A549 (cell line): ENCODE results near the gene PPP1R12B.
"Not testable (repeated sequence)": the region's sequence is repeated elsewhere in the genome, so short reads cannot be mapped to it uniquely, and the experiment has no call there.

Experiments used
- JUN ChIP-seq, 2 experiments: fragments of >200 bp; sonication (Bioruptor Twin); formaldehyde crosslinking; IDR thresholded peaks; 2 replicates in 1 of 2; 3 replicates in 1 of 2; pipeline ENCODE4 v1.6.1; 2016 to 2017
- JUNB ChIP-seq: fragments of >200 bp; sonication (Bioruptor Twin); formaldehyde crosslinking; IDR thresholded peaks from 2 replicates; pipeline ENCODE4 v1.6.1; 2016
- MAFK ChIP-seq: fragments of 450-650 bp; IDR thresholded peaks from 2 replicates; pipeline ENCODE4 v1.6.1; 2014; ENCODE audit not compliant: partially characterized antibody
- MAZ ChIP-seq: fragments of 150-350 bp; IDR thresholded peaks from 2 replicates; pipeline ENCODE4 v1.6.1; 2014; ENCODE audit warnings: antibody characterized with exemption, low read depth, low read length, borderline replicate concordance
- POLR2A ChIP-seq: IDR thresholded peaks from 2 replicates; pipeline ENCODE4 v1.6.1; 2012; ENCODE audit warnings: mild to moderate bottlenecking, low read length
- ZC3H11A ChIP-seq: fragments of 450-650 bp; IDR thresholded peaks from 2 replicates; pipeline ENCODE4 v1.6.1; 2014; ENCODE audit warnings: antibody characterized with exemption, mild to moderate bottlenecking
- TF ChIP-seq, protein P1 (sequence below): fragments of 200-600 bp; sonication (generic); IDR thresholded peaks from 2 replicates; pipeline ENCODE4 v1.6.1; 2016; ENCODE audit warnings: antibody characterized with exemption, mild to moderate bottlenecking, moderate library complexity
- TF ChIP-seq, protein P2 (sequence below): fragments of >200 bp; sonication (Bioruptor Twin); formaldehyde crosslinking; IDR thresholded peaks from 3 replicates; pipeline ENCODE4 v1.5.1; 2016
- TF ChIP-seq, protein P3 (sequence below): IDR thresholded peaks from 2 replicates; pipeline ENCODE4 v1.6.1; 2012; ENCODE audit warnings: low read depth, borderline replicate concordance
- TF ChIP-seq, protein P4 (sequence below): IDR thresholded peaks from 2 replicates; pipeline ENCODE4 v1.6.1; 2012

DNA sequence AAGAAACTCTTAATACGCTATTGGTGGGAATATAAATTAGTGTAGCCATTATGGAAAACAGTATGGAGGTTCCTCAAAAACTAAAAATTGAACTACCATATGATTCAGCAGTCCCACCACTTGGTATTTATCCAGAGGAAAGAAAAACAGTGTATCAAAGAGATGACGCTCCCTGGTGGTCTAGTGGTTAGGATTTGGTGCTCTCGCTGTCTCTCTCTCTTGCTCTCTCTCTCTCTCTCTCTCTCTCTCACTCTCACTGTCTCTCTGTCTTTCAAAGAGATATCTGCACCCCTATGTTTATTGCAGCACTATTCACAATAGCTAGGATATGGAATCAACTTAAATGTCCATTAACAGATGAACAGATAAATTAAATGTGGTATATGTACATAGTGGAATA lies 151.5 kb downstream of the PPP1R12B start:
- TF ChIP-seq, protein P1, sequence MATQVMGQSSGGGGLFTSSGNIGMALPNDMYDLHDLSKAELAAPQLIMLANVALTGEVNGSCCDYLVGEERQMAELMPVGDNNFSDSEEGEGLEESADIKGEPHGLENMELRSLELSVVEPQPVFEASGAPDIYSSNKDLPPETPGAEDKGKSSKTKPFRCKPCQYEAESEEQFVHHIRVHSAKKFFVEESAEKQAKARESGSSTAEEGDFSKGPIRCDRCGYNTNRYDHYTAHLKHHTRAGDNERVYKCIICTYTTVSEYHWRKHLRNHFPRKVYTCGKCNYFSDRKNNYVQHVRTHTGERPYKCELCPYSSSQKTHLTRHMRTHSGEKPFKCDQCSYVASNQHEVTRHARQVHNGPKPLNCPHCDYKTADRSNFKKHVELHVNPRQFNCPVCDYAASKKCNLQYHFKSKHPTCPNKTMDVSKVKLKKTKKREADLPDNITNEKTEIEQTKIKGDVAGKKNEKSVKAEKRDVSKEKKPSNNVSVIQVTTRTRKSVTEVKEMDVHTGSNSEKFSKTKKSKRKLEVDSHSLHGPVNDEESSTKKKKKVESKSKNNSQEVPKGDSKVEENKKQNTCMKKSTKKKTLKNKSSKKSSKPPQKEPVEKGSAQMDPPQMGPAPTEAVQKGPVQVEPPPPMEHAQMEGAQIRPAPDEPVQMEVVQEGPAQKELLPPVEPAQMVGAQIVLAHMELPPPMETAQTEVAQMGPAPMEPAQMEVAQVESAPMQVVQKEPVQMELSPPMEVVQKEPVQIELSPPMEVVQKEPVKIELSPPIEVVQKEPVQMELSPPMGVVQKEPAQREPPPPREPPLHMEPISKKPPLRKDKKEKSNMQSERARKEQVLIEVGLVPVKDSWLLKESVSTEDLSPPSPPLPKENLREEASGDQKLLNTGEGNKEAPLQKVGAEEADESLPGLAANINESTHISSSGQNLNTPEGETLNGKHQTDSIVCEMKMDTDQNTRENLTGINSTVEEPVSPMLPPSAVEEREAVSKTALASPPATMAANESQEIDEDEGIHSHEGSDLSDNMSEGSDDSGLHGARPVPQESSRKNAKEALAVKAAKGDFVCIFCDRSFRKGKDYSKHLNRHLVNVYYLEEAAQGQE = not testable (repeated sequence)
- TF ChIP-seq, protein P2, sequence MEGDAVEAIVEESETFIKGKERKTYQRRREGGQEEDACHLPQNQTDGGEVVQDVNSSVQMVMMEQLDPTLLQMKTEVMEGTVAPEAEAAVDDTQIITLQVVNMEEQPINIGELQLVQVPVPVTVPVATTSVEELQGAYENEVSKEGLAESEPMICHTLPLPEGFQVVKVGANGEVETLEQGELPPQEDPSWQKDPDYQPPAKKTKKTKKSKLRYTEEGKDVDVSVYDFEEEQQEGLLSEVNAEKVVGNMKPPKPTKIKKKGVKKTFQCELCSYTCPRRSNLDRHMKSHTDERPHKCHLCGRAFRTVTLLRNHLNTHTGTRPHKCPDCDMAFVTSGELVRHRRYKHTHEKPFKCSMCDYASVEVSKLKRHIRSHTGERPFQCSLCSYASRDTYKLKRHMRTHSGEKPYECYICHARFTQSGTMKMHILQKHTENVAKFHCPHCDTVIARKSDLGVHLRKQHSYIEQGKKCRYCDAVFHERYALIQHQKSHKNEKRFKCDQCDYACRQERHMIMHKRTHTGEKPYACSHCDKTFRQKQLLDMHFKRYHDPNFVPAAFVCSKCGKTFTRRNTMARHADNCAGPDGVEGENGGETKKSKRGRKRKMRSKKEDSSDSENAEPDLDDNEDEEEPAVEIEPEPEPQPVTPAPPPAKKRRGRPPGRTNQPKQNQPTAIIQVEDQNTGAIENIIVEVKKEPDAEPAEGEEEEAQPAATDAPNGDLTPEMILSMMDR = not testable (repeated sequence)
- not testable (repeated sequence) for TF ChIP-seq JUN (IDR thresholded peaks at IDR 0.05); MAFK; POLR2A; MAZ; JUNB; ZC3H11A
- TF ChIP-seq, protein P3, sequence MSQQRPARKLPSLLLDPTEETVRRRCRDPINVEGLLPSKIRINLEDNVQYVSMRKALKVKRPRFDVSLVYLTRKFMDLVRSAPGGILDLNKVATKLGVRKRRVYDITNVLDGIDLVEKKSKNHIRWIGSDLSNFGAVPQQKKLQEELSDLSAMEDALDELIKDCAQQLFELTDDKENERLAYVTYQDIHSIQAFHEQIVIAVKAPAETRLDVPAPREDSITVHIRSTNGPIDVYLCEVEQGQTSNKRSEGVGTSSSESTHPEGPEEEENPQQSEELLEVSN = not testable (repeated sequence)
- TF ChIP-seq, protein P4, sequence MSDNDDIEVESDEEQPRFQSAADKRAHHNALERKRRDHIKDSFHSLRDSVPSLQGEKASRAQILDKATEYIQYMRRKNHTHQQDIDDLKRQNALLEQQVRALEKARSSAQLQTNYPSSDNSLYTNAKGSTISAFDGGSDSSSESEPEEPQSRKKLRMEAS = not testable (repeated sequence)
